HG03342 (cell line): ENCODE measurements around the gene SLC39A7.

Source experiments
- ATAC-seq: cut with Tn5 transposase; IDR thresholded peaks from one replicate; pipeline ENCODE4 v1.9.1; 2021; ENCODE audit warnings: mild to moderate bottlenecking, moderate library complexity; ENCODE audit not compliant: unreplicated experiment

SLC39A7 gene

GRCh38 chr6:33200219-33201146 lies at the start of gene SLC39A7, which contains the start of gene RXRB:
Gene SLC39A7, plus strand, starts transcription at chr6:33200867. Its CDS starts 379 bp downstream, at chr6:33201246.
Gene RXRB, minus strand, starts transcription at chr6:33200665. Its CDS starts 189 bp downstream, at chr6:33200476.
- ATAC-seq: peak; percentile 52

- no peak for ATAC-seq
Measured at GRCh38 chr6:33151050-33151449, 49.6 kb upstream of the SLC39A7 start.

DNA sequence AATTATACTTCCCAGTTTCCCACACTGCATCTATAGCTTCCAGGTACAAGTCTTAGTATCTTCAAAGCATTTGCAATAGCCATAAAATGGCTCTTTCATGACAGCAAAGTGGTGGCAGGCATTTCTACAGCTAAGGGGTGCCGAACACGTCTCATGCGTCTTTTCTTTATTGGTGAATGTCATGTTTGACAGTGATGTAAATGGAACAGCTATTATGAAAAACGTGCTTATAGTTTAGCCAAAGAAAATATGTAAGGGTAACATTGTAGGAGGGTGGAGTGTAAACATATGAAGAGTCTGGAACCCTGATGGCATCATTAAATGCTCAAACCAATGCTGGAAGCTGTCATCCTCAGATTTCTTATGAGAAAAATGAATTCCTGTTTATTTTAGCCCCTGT lies 46.3 kb upstream of the SLC39A7 start:
- ATAC-seq: no peak

DNA sequence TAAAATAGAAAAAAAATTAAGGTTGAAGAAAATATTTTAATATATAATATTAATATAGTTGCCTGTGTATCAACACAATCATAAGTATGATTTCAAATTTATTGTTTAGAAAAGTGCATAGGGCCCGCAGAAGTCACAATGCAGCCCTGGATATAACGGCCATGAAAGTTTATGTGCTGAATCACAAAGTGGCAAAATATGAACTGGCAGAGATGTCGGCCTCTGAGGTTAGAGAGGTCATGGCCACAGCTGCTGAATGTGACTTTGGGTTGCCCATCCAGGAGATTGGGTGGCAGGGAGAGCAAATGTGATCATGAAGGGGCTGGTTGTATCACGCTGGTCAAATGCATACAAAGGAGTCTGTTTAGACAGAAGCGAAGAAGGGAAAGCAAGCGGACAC lies 44.1 kb upstream of the SLC39A7 start:
- no peak for ATAC-seq

GRCh38 chr6:33156964-33157363 lies 43.7 kb upstream of the SLC39A7 start:
- no peak for ATAC-seq

DNA sequence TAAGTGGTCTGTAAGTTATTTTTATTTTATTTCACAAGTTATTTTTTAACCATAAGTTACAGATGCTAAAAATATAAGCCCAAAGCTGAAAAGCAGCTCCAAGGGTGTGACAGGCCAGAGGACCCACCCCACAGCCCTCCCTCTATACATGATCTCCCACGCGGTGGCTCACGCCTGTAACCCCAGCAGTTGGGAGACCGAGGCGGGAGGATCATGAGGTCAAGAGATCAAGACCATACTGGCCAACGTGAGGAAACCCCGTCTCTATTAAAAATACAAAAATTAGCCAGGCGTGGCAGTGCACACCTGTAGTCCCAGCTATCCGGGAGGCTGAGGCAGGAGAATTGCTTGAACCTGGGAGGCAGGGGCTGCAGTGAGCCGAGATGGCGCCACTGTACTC lies 40.6 kb upstream of the SLC39A7 start:
- ATAC-seq: no peak

DNA sequence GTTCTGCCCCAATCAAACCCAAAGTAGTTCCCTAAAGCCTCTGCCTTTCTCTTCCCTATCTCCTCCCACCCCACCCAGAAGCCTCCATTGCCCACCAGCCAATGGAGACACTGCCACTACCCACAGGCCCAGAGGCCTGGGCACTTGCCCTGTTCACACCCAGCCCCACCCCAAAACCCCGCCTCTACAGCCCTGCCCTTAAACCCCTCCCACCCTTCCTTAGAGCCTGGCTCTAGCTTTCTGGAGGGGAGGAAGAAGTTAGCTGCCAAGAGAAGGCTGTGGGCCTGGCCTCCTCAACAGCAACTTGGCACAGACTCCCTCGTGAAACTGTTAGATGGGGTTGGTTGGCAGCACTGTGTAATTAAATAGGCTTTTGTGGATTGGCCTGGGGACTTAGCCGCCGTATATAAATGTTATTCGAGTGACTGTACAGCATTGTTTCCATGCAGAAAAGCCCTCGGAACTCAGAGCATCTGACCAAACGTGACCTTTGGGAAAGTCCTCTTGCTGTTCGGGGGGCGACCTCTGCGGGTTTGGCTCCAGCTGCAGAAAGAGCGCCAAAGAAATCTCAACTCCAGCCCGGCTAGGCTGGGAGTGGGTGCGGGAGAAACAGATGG lies 39.8 kb upstream of the SLC39A7 start:
- no peak for ATAC-seq

GRCh38 chr6:33161354-33162331 lies 39.0 kb upstream of the SLC39A7 start:
- no peak for ATAC-seq

DNA sequence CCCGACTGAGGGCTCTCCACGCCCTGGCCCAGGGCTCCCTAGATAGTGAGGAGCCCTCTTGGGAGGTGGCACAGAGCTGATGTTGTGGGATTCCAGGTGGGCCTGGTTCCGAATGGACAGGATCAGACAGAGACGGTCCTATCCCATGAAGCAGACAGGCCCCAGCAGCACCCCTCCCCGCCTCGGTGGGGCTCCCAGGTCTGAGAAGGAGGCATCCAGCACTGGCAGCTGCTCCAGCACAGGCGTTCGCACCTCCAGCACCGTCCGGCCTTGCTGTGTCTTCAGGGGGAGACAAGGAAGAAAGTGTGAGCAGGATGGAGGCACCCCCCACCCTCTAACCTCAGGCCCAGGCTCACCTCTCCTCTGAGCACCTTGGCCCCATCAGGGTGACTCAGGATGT lies 37.1 kb upstream of the SLC39A7 start:
- ATAC-seq: no peak

GRCh38 chr6:33164176-33164575 lies 36.5 kb upstream of the SLC39A7 start:
- no peak for ATAC-seq

DNA sequence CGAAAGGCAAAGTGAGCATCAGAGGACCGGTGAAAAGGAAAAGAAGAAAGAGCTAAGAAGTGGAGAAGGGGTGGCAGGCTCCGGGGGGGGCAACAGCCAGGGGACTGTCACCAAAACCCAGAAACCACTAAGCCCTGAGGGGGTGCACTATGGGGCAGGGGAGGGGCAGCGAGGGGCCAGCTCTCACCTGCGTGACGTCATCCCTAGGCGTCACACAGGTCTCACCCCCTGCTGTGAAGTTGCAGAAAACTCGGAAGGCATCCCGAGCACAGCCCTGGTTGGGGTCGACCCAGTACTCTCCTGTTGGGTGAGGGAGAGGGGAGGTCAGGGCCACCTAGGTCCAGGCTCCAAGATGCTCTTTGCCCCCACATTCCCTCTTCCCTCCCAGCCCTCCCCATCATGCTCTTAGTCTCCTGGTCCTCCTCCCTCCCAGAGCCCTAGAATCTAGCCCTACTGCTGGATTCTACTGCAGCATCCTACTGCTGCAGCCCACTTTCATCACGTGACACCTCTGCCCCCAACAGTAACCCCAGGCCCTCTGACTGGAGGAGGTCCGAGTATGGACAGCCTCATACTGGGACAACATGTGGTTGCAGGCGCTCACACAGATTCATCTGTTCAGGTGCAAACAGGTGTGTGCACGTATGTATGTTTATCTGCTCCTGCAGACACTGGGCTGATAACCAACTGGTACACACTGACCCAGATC lies 35.8 kb upstream of the SLC39A7 start:
- ATAC-seq: no peak

DNA sequence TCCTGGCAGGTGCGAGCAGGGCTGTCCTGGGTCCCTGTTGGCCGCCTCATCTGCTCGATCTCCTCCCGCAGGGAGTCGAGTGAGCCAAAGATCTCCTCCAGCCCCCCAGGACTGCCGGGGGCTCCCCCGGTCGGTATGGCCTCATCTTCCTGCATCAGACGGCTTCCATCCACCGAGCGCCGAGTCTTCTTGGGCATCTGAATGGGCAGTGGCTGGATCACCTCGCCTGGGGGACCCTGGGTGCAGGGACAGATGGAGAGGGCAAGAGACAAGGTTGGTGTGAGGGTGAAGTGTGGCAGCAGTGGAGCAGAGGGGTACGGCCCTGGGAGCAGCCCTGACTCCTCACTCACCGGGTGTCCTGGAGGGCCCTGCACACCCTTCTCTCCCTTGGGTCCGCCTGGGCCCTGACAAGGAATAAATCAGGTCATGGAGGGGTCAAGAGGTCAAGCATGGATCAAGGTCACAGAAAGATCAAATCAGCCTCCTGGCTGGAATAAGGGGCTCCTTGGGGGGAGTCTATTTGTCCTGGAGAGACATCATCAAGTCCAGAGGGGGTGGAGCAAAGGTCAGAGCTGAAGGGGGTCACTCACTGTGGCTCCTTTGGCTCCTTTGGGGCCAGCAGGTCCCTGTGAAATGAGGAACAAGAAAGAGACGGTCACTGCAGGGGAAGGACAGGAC lies 34.9 kb upstream of the SLC39A7 start:
- no peak for ATAC-seq

DNA sequence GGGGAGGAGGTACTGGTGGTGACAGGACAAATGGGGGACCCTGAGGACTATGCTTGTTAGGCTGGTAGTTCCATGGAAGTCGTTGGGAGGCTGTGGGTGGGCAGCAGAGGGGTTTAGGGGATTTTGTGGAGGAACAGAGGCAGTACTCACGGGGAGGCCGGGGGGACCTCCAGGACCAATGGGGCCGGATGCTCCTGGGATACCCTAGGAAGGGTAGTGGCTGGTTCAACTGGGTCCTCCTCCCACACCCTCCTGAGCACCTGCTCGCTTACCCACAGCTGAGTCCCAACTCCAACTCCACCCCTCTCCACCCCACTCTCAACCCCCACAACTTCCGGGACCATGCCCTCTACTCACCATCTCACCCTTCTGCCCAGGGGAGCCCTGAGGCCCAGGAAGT lies 34.3 kb upstream of the SLC39A7 start:
- no peak for ATAC-seq

GRCh38 chr6:33166811-33167210 lies 33.9 kb upstream of the SLC39A7 start:
- ATAC-seq: no peak

DNA sequence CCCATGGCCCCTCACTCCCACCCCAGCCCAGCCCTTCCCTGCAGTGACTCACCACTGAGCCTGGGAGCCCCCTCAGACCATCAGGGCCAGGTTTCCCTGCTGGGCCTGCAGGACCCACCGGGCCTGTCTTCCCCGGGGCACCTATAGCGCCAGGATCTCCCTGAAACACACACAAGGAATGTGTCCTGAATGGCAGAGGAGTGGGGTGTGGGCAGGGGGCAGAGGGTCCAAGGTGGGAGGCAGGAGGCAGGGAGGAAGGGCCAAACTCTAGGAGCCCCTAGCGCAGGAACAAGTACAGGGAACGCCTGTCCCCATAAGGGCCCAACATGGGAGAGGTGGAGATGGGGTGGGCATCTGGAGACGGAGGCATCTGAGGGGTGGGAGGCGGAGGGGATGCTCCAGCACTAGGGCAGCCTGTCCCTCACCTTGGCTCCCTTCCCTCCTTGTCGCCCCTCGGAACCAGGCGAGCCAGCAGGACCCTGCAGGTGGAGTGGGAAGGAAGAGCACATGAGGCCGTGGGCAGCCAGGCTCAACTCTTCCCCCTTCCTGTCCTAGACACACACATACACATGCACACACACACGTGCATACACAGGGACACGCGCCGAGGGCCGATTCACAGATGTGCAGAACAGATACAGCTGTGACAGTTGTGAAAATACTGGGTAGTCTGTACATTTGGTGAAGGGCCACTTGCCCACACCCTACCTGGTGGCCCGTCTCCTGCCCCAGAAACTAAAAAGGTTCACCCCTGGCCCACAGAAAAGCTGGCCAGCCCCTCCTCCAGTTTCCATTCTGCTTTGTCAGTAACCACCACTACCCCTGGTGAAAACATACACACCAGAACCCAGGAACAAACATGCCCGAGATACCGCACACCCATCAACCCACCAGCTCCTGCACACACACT lies 33.0 kb upstream of the SLC39A7 start:
- no peak for ATAC-seq

DNA sequence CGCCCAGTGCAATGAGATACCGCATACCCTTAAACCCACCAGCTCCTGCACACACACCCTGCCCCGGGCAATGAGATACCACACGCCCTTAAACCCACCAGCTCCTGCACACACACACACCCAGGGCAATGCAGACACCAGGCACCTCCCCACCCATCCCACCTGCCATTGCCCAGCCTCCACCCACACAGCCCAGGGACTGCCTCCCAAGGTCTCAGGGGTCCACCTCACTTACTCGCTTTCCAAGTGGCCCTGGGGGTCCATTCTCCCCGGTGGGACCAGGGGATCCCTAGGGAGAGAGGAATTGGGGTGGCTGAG lies 32.4 kb upstream of the SLC39A7 start:
- no peak for ATAC-seq

DNA sequence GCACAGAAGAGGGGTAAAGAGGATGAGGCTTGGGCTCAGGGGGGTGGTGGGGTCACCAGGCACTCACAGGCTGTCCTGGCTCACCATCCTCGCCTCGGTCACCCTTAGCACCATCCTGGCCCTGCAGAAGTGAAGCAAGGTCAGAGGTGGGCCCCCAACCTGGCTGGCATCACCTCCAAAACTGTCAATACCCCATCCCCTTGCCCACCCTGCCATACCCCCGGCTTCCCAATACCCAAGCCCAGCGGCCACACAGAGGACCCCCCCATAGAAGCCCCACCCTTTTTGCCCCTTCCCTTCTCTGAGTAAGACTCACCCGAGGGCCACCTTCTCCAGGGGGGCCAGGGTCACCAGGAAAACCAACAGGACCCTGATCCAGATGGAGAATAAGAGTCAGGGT lies 32.0 kb upstream of the SLC39A7 start:
- ATAC-seq: no peak

GRCh38 chr6:33169291-33170175 lies 31.1 kb upstream of the SLC39A7 start:
- ATAC-seq: no peak
